ENCODE results near the gene RGS13.
A peak's percentile ranks its signal among the peaks of the same experiment; 100 is the strongest.

The RGS13 gene

GRCh38 chr1:192654120-192654519 is 18.2 kb downstream of the RGS13 start:
- DNase-seq (ENCODE audit: low read depth), result no peak
- no peak overlapping the region for H3K4me3 ChIP-seq (ENCODE audit: control insufficient read depth, low read depth, low read length)
- TF ChIP-seq, protein P1, sequence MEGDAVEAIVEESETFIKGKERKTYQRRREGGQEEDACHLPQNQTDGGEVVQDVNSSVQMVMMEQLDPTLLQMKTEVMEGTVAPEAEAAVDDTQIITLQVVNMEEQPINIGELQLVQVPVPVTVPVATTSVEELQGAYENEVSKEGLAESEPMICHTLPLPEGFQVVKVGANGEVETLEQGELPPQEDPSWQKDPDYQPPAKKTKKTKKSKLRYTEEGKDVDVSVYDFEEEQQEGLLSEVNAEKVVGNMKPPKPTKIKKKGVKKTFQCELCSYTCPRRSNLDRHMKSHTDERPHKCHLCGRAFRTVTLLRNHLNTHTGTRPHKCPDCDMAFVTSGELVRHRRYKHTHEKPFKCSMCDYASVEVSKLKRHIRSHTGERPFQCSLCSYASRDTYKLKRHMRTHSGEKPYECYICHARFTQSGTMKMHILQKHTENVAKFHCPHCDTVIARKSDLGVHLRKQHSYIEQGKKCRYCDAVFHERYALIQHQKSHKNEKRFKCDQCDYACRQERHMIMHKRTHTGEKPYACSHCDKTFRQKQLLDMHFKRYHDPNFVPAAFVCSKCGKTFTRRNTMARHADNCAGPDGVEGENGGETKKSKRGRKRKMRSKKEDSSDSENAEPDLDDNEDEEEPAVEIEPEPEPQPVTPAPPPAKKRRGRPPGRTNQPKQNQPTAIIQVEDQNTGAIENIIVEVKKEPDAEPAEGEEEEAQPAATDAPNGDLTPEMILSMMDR (conservative IDR thresholded peaks at IDR 0.05; ENCODE audit: control insufficient read depth, insufficient read depth, low read depth, low read length), result no peak

- no peak overlapping the region for H3K4me3 ChIP-seq (ENCODE audit: control insufficient read depth, low read depth, low read length)
- TF ChIP-seq, protein P1 (conservative IDR thresholded peaks at IDR 0.05; ENCODE audit: control insufficient read depth, insufficient read depth, low read depth, low read length), result no peak
- DNase-seq (ENCODE audit: low read depth), result peak; percentile 93
These were observed 18.8 kb downstream of the RGS13 start for GRCh38 chr1:192654591-192655251.

GRCh38 chr1:192657760-192658159 is 21.8 kb downstream of the RGS13 start:
- peak; percentile 12 for DNase-seq (ENCODE audit: low read depth)
- TF ChIP-seq, protein P1 (conservative IDR thresholded peaks at IDR 0.05; ENCODE audit: control insufficient read depth, insufficient read depth, low read depth, low read length), result no peak
- no peak overlapping the region for H3K4me3 ChIP-seq (ENCODE audit: control insufficient read depth, low read depth, low read length)

DNA sequence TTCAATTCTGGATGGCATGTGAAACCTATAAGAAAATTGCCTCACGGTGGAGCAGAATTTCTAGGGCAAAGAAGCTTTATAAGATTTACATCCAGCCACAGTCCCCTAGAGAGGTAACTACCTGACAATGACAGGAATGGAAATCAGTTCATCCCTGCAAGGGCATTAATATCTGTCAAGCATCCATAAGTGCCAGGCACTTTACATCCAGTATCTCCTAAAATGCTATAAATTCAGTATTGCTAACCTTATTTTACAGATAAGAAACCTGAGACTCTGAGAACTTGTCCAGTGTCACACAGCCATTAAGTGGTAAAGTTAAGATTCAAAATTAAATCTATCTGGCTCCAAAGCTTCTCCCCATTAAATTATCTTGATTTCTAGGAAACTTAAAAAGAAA is 22.3 kb downstream of the RGS13 start:
- H3K4me3 ChIP-seq (ENCODE audit: control insufficient read depth, low read depth, low read length), result no peak overlapping the region
- TF ChIP-seq, protein P1 (conservative IDR thresholded peaks at IDR 0.05; ENCODE audit: control insufficient read depth, insufficient read depth, low read depth, low read length), result no peak
- DNase-seq (ENCODE audit: low read depth), result no peak

- TF ChIP-seq, protein P1 (conservative IDR thresholded peaks at IDR 0.05; ENCODE audit: control insufficient read depth, insufficient read depth, low read depth, low read length), result no peak
- no peak overlapping the region for H3K4me3 ChIP-seq (ENCODE audit: control insufficient read depth, low read depth, low read length)
- no peak for DNase-seq (ENCODE audit: low read depth)
These were observed 24.7 kb downstream of the RGS13 start for GRCh38 chr1:192660613-192661012.

DNA sequence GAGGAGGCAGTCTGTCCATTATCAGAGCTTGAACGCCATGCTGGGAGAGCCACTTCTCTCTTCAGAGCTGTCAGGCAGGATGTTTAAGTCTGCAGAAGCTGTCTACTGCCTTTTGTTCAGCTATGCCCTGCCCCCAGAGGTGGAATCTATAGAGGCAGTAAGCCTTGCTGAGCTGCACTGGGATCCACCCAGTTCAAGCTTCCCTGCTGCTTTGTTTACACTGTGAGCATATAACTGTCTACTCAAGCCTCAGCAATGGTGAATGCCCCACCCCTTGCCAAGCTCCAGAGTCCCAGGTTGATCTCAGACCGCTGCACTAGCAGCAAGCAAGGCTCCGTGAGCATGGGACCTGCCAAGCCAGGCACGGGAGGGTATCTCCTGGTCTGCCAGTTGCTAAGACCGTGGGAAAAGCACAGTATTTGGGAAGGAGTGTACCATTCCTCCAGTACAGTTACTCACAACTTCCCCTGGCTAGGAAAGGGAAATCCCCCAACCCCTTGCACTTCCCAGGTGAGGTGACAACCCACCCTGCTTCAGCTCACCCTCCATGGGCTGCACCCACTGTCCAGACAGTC is 32.5 kb downstream of the RGS13 start:
- TF ChIP-seq, protein P1 (conservative IDR thresholded peaks at IDR 0.05; ENCODE audit: control insufficient read depth, insufficient read depth, low read depth, low read length), result no peak

More for the DNA sequence above, 32.5 kb downstream of the RGS13 start:
- no peak for DNase-seq (ENCODE audit: low read depth)
- no peak overlapping the region for H3K4me3 ChIP-seq (ENCODE audit: control insufficient read depth, low read depth, low read length)
